Activated naive CD4-positive, alpha-beta T cell treated with anti-CD3 and anti-CD28 coated beads, Interleukin-2, amount 10 ng/mL, durations not matched to agents 7 days and 5 days (primary cell): ENCODE measurements around the gene MVB12B.
"Not testable (repeated sequence)": the region's sequence is repeated elsewhere in the genome, so short reads cannot be mapped to it uniquely, and the experiment has no call there.

Experiments used
- CTCF ChIA-PET: fragments of 350-600 bp; sonication (Branson Sonifier 250); formaldehyde crosslinking; loops from one replicate; lab custom pipeline; 2021; ENCODE audit warnings: antibody characterized with exemption; lab: Charles Lee
- DNase-seq: peaks from one replicate; pipeline ENCODE4 v3.0.0-alpha.2; 2020
- H3K27ac Mint-ChIP-seq: one replicate; pipeline ENCODE4 v1.8.0; 2021; ENCODE audit warnings: mild to moderate bottlenecking, moderate library complexity, mixed read lengths
- H3K27me3 Mint-ChIP-seq: one replicate; pipeline ENCODE4 v1.8.0; 2021; ENCODE audit warnings: mild to moderate bottlenecking, mixed read lengths
- H3K36me3 Mint-ChIP-seq: one replicate; pipeline ENCODE4 v1.8.0; 2021; ENCODE audit warnings: mixed read lengths
- H3K4me1 Mint-ChIP-seq: one replicate; pipeline ENCODE4 v1.8.0; 2021; ENCODE audit warnings: mixed read lengths
- H3K4me3 Mint-ChIP-seq: one replicate; pipeline ENCODE4 v1.8.0; 2021; ENCODE audit warnings: mild to moderate bottlenecking, moderate library complexity, mixed read lengths
- H3K9me3 Mint-ChIP-seq: one replicate; pipeline ENCODE4 v1.8.0; 2021; ENCODE audit warnings: mixed read lengths

MVB12B gene

GRCh38 chr9:126531035-126531571, 204.5 kb downstream of the MVB12B start:
- DNase-seq, result no peak
- H3K4me3 Mint-ChIP-seq, result no peak overlapping the region
- no peaks in the 10 kb centered on the region for H3K36me3 Mint-ChIP-seq
- H3K9me3 Mint-ChIP-seq, result no peaks in the 10 kb centered on the region
- no peak overlapping the region for H3K27ac Mint-ChIP-seq
- H3K4me1 Mint-ChIP-seq, result no peaks in the 10 kb centered on the region
- peaks cover 55% of the 10 kb centered on the region for H3K27me3 Mint-ChIP-seq
- CTCF ChIA-PET, result interaction anchor here (1.3 kb wide), 1 partner anchor 27 kb away, joined by 3 read pairs; no protein-coding TSS in a partner anchor

- H3K9me3 Mint-ChIP-seq, result no peaks in the 10 kb centered on the region
- H3K4me1 Mint-ChIP-seq, result no peaks in the 10 kb centered on the region
- H3K27me3 Mint-ChIP-seq, result peaks cover 51% of the 10 kb centered on the region
- H3K36me3 Mint-ChIP-seq, result no peaks in the 10 kb centered on the region
- H3K4me3 Mint-ChIP-seq, result no peak overlapping the region
- no peak for DNase-seq
- no peak overlapping the region for H3K27ac Mint-ChIP-seq
- CTCF ChIA-PET, result interaction anchor here (1.3 kb wide), 1 partner anchor 26 kb away, joined by 3 read pairs; no protein-coding TSS in a partner anchor
Observed at GRCh38 chr9:126531591-126531990, 205.0 kb downstream of the MVB12B start.

- no peak overlapping the region for H3K27ac Mint-ChIP-seq
- no peak for DNase-seq
Observed at GRCh38 chr9:126532019-126532462, 205.4 kb downstream of the MVB12B start.

GRCh38 chr9:126532489-126532888, 205.9 kb downstream of the MVB12B start:
- H3K27ac Mint-ChIP-seq, result no peak overlapping the region

More at GRCh38 chr9:126532019-126532462, 205.4 kb downstream of the MVB12B start:
- Mint-ChIP-seq H3K36me3 (no peaks in the 10 kb centered on the region), H3K4me3 (no peak overlapping the region), H3K4me1 (no peaks in the 10 kb centered on the region), H3K27me3 (peaks cover 51% of the 10 kb centered on the region), H3K9me3 (no peaks in the 10 kb centered on the region)
- CTCF ChIA-PET, result interaction anchor here (1.3 kb wide), 1 partner anchor 26 kb away, joined by 3 read pairs; no protein-coding TSS in a partner anchor

GRCh38 chr9:126532951-126533925, 206.6 kb downstream of the MVB12B start:
- H3K27me3 Mint-ChIP-seq, result peaks cover 56% of the 10 kb centered on the region
- no peak overlapping the region for H3K4me3 Mint-ChIP-seq
- CTCF ChIA-PET, result interaction anchor here (0.6 kb wide), 1 partner anchor 24 kb away, joined by 3 read pairs; no protein-coding TSS in a partner anchor

More at GRCh38 chr9:126532489-126532888, 205.9 kb downstream of the MVB12B start:
- Mint-ChIP-seq H3K4me1 (no peaks in the 10 kb centered on the region), H3K36me3 (no peaks in the 10 kb centered on the region), H3K27me3 (peaks cover 54% of the 10 kb centered on the region), H3K4me3 (no peak overlapping the region), H3K9me3 (no peaks in the 10 kb centered on the region)
- no peak for DNase-seq
- CTCF ChIA-PET, result interaction anchor here (1.3 kb wide), 1 partner anchor 25 kb away, joined by 3 read pairs; no protein-coding TSS in a partner anchor

GRCh38 chr9:126533926-126534310, 207.3 kb downstream of the MVB12B start:
- H3K27ac Mint-ChIP-seq, result no peak overlapping the region
- no peaks in the 10 kb centered on the region for H3K9me3 Mint-ChIP-seq
- H3K27me3 Mint-ChIP-seq, result peaks cover 55% of the 10 kb centered on the region
- H3K36me3 Mint-ChIP-seq, result no peaks in the 10 kb centered on the region
- DNase-seq, result no peak
- CTCF ChIA-PET, result interaction anchor here (0.6 kb wide), 1 partner anchor 24 kb away, joined by 3 read pairs; no protein-coding TSS in a partner anchor
- no peak overlapping the region for H3K4me3 Mint-ChIP-seq
- H3K4me1 Mint-ChIP-seq, result no peaks in the 10 kb centered on the region

More at GRCh38 chr9:126532951-126533925, 206.6 kb downstream of the MVB12B start:
- Mint-ChIP-seq H3K4me1 (no peaks in the 10 kb centered on the region), H3K27ac (no peak overlapping the region), H3K36me3 (no peaks in the 10 kb centered on the region), H3K9me3 (no peaks in the 10 kb centered on the region)
- DNase-seq, result no peak

- no peak for DNase-seq
- Mint-ChIP-seq H3K4me3 (no peak overlapping the region), H3K27ac (no peak overlapping the region), H3K9me3 (no peaks in the 10 kb centered on the region), H3K27me3 (peaks cover 51% of the 10 kb centered on the region), H3K4me1 (no peaks in the 10 kb centered on the region), H3K36me3 (no peaks in the 10 kb centered on the region)
- CTCF ChIA-PET, result no interaction called here
Observed at GRCh38 chr9:126534431-126535186, 208.0 kb downstream of the MVB12B start.

GRCh38 chr9:126536131-126536530, 209.5 kb downstream of the MVB12B start:
- no peak for DNase-seq
- Mint-ChIP-seq H3K27me3 (peaks cover 52% of the 10 kb centered on the region), H3K27ac (no peak overlapping the region), H3K36me3 (no peaks in the 10 kb centered on the region), H3K4me1 (no peaks in the 10 kb centered on the region), H3K4me3 (no peak overlapping the region), H3K9me3 (no peaks in the 10 kb centered on the region)
- CTCF ChIA-PET, result no interaction called here

GRCh38 chr9:126536841-126537465, 210.3 kb downstream of the MVB12B start:
- no peak for DNase-seq
- Mint-ChIP-seq H3K27ac (no peak overlapping the region), H3K9me3 (no peaks in the 10 kb centered on the region), H3K4me3 (no peak overlapping the region), H3K27me3 (peaks cover 44% of the 10 kb centered on the region), H3K36me3 (no peaks in the 10 kb centered on the region), H3K4me1 (no peaks in the 10 kb centered on the region)
- CTCF ChIA-PET, result no interaction called here

- CTCF ChIA-PET, result interaction anchor here (0.9 to 1.3 kb wide), 2 partner anchors 20 to 40 kb away, joined by 4 read pairs; no protein-coding TSS in a partner anchor
- Mint-ChIP-seq H3K27me3 (peaks cover 30% of the 10 kb centered on the region), H3K9me3 (no peaks in the 10 kb centered on the region), H3K4me3 (no peak overlapping the region), H3K4me1 (no peaks in the 10 kb centered on the region), H3K27ac (no peak overlapping the region), H3K36me3 (no peaks in the 10 kb centered on the region)
- no peak for DNase-seq
Observed at GRCh38 chr9:126538550-126538949, 211.9 kb downstream of the MVB12B start.

GRCh38 chr9:126540398-126540797, 213.8 kb downstream of the MVB12B start:
- not testable (repeated sequence) for H3K9me3 Mint-ChIP-seq, H3K4me3 Mint-ChIP-seq, H3K4me1 Mint-ChIP-seq, H3K36me3 Mint-ChIP-seq, H3K27ac Mint-ChIP-seq, DNase-seq
- H3K27me3 Mint-ChIP-seq, result peaks cover 27% of the 10 kb centered on the region
- CTCF ChIA-PET, result interaction anchor here (1.1 to 1.2 kb wide), 2 partner anchors 17 to 162 kb away, joined by 3 to 4 read pairs; no protein-coding TSS in a partner anchor

GRCh38 chr9:126543490-126543889, 216.9 kb downstream of the MVB12B start:
- Mint-ChIP-seq H3K9me3 (no peaks in the 10 kb centered on the region), H3K4me1 (no peaks in the 10 kb centered on the region), H3K27me3 (peaks cover 21% of the 10 kb centered on the region), H3K36me3 (no peaks in the 10 kb centered on the region), H3K4me3 (no peak overlapping the region), H3K27ac (no peak overlapping the region)
- CTCF ChIA-PET, result interaction anchor here (0.7 kb wide), 1 partner anchor 43 kb away, joined by 4 read pairs; no protein-coding TSS in a partner anchor
- DNase-seq, result no peak

- H3K27ac Mint-ChIP-seq, result no peak overlapping the region
- DNase-seq, result no peak
- peaks cover 17% of the 10 kb centered on the region for H3K27me3 Mint-ChIP-seq
- no peak overlapping the region for H3K4me3 Mint-ChIP-seq
- no peaks in the 10 kb centered on the region for H3K4me1 Mint-ChIP-seq
- H3K36me3 Mint-ChIP-seq, result no peaks in the 10 kb centered on the region
- no peaks in the 10 kb centered on the region for H3K9me3 Mint-ChIP-seq
- CTCF ChIA-PET, result no interaction called here
Observed at GRCh38 chr9:126545106-126545505, 218.5 kb downstream of the MVB12B start.
